Chondrocyte (in vitro differentiated cells): ENCODE data around the gene TENT4A. TPM values are rescaled to one million over a fixed set of nuclear protein-coding genes. Genes with fewer than 3 reads are reported as not detected.

Experiments
- DNase-seq: peaks from one replicate; pipeline ENCODE4 v3.0.0; 2021; ENCODE audit warnings: mixed read lengths, low spot score
- H3K27ac Mint-ChIP-seq: one replicate; pipeline ENCODE4 v1.8.0; 2021; ENCODE audit warnings: mild to moderate bottlenecking, moderate library complexity, mixed read lengths; ENCODE audit not compliant: unreplicated experiment
- H3K27me3 Mint-ChIP-seq: 2 replicates; pipeline ENCODE4 v1.8.0; 2021; ENCODE audit warnings: low read depth, mixed read lengths
- H3K36me3 Mint-ChIP-seq: 2 replicates; pipeline ENCODE4 v1.8.0; 2021; ENCODE audit warnings: low read depth, mixed read lengths
- H3K4me1 Mint-ChIP-seq: 2 replicates; pipeline ENCODE4 v1.8.0; 2021; ENCODE audit warnings: low read depth, mild to moderate bottlenecking, mixed read lengths
- H3K4me3 Mint-ChIP-seq: one replicate; pipeline ENCODE4 v1.8.0; 2021; ENCODE audit warnings: mild to moderate bottlenecking, moderate library complexity, mixed read lengths; ENCODE audit not compliant: unreplicated experiment
- H3K9me3 Mint-ChIP-seq: 2 replicates; pipeline ENCODE4 v1.8.0; 2021; ENCODE audit warnings: low read depth, mixed read lengths
- CTCF ChIP-seq: fragments of 200-600 bp; sonication (generic); IDR thresholded peaks from 2 replicates; pipeline ENCODE4 v1.5.0; 2021; ENCODE audit warnings: antibody characterized with exemption, mild to moderate bottlenecking, moderate library complexity
- total RNA-seq: library from RNA; stranded (reverse); gene quantifications from 3 replicates; pipeline ENCODE4 v1.2.1, GENCODE V29; 2021

TENT4A gene
- total RNA-seq, 1 donor from 2014 or later, result 21.5 TPM

- Mint-ChIP-seq H3K9me3 (no peaks in the 10 kb centered on the region), H3K4me1 (peaks cover 50% of the 10 kb centered on the region), H3K36me3 (no peaks in the 10 kb centered on the region), H3K27me3 (no peaks in the 10 kb centered on the region), H3K4me3 (no peak overlapping the region), H3K27ac (no peak overlapping the region)
- no peak for TF ChIP-seq CTCF
- no peak for DNase-seq
Observed at GRCh38 chr5:6707852-6708251, 5.4 kb upstream of the TENT4A start.

GRCh38 chr5:6708814-6709213 lies 4.4 kb upstream of the TENT4A start:
- Mint-ChIP-seq H3K4me3 (no peak overlapping the region), H3K36me3 (no peaks in the 10 kb centered on the region), H3K4me1 (peaks cover 46% of the 10 kb centered on the region), H3K27ac (no peak overlapping the region), H3K9me3 (no peaks in the 10 kb centered on the region), H3K27me3 (no peaks in the 10 kb centered on the region)
- no peak for DNase-seq
- TF ChIP-seq CTCF, result no peak

GRCh38 chr5:6710070-6710469 lies 3.2 kb upstream of the TENT4A start:
- DNase-seq, result no peak
- peaks cover 38% of the 10 kb centered on the region for H3K4me1 Mint-ChIP-seq
- no peaks in the 10 kb centered on the region for H3K27me3 Mint-ChIP-seq
- H3K9me3 Mint-ChIP-seq, result no peaks in the 10 kb centered on the region
- H3K27ac Mint-ChIP-seq, result no peak overlapping the region
- no peak overlapping the region for H3K4me3 Mint-ChIP-seq
- H3K36me3 Mint-ChIP-seq, result no peaks in the 10 kb centered on the region
- no peak for TF ChIP-seq CTCF

GRCh38 chr5:6710551-6711318 lies 2.5 kb upstream of the TENT4A start:
- Mint-ChIP-seq H3K27me3 (no peaks in the 10 kb centered on the region), H3K27ac (no peak overlapping the region), H3K4me3 (no peak overlapping the region), H3K36me3 (no peaks in the 10 kb centered on the region), H3K4me1 (peaks cover 38% of the 10 kb centered on the region), H3K9me3 (no peaks in the 10 kb centered on the region)
- no peak for TF ChIP-seq CTCF
- no peak for DNase-seq

GRCh38 chr5:6711409-6712141 lies 1.7 kb upstream of the TENT4A start:
- peak overlapping the region; percentile 97 for H3K27ac Mint-ChIP-seq
- H3K36me3 Mint-ChIP-seq, result no peaks in the 10 kb centered on the region
- no peak for DNase-seq
- H3K4me3 Mint-ChIP-seq, result peak overlapping the region; percentile 88
- H3K27me3 Mint-ChIP-seq, result no peaks in the 10 kb centered on the region
- H3K4me1 Mint-ChIP-seq, result peaks cover 39% of the 10 kb centered on the region
- no peak for TF ChIP-seq CTCF
- H3K9me3 Mint-ChIP-seq, result no peaks in the 10 kb centered on the region
